K562 (cell line): ENCODE results near the gene PPT2. TPM values are rescaled to one million over a fixed set of nuclear protein-coding genes. Genes with fewer than 3 reads are reported as not detected.

ENCODE experiments used
- ATAC-seq: fragments of 200-7000 bp; cut with Tn5 transposase; 3 replicates; pipeline ENCODE4 v1.9.1; 2020; ENCODE audit warnings: moderate library complexity
- BruUV-seq: library from RNA; stranded (reverse); fragments of 400-500 nt; replicated peaks from 2 replicates; lab custom pipeline; 2021; lab: Mats Ljungman, UMichigan
- CTCF ChIA-PET: fragments of 300-600 bp; formaldehyde crosslinking; extraction: SDS; loops from one replicate; lab custom pipeline; 2021; ENCODE audit warnings: low intra/inter-chr PET ratio; lab: Yijun Ruan, JAX
- POLR2A ChIA-PET: fragments of 300-600, 350-650 bp; sonication (Branson Sonifier 250); formaldehyde crosslinking; extraction: SDS; loops from one replicate; lab custom pipeline; 2021; ENCODE audit warnings: antibody characterized with exemption, inconsistent platforms; lab: Yijun Ruan, JAX
- DNase-seq, 4 experiments: peaks; one replicate each; pipeline versions ENCODE4 v3.0.0 to v3.0.0-alpha.2; 2011 to 2018; ENCODE audit warnings: low spot score in 3 of 4, mixed read lengths in 3 of 4; ENCODE audit errors: extremely low read depth in 1 of 4
- FAIRE-seq: peaks from 2 replicates; lab custom pipeline; 2011; peaks lifted over from hg19 to GRCh38; lab: Jason Lieb, UNC
- H2AFZ ChIP-seq: 2 replicates; pipeline ENCODE4 v1.6.0; 2011; ENCODE audit warnings: low read depth, low read length, control low read depth, inconsistent platforms
- H3K27ac ChIP-seq: fragments of 200-600 bp; 3 replicates; pipeline ENCODE4 v1.8.0; 2011; ENCODE audit warnings: low read depth, mild to moderate bottlenecking, control low read depth, inconsistent platforms, low read length, moderate library complexity, mixed read lengths; ENCODE audit errors: extremely low read depth
- H3K27me3 ChIP-seq, 2 experiments: fragments of 300-600 bp in 1 of 2; 2 replicates in 1 of 2; 3 replicates in 1 of 2; pipeline versions ENCODE4 v1.6.0 to v1.8.0; 2011; ENCODE audit warnings: inconsistent platforms in 2 of 2, low read length in 2 of 2, mild to moderate bottlenecking in 1 of 2, mixed read lengths in 1 of 2, moderate library complexity in 1 of 2; ENCODE audit not compliant: control insufficient read depth in 2 of 2, insufficient read depth in 2 of 2
- H3K36me3 ChIP-seq: fragments of 300-600 bp; 3 replicates; pipeline ENCODE4 v1.8.0; 2011; ENCODE audit warnings: mild to moderate bottlenecking, low read length, inconsistent platforms; ENCODE audit not compliant: control insufficient read depth, insufficient read depth
- H3K4me1 ChIP-seq, 2 experiments: fragments of 200-600 bp in 1 of 2; replicated peaks in 1 of 2; 2 replicates in 1 of 2; 3 replicates in 1 of 2; pipeline versions ENCODE4 v1.5.1 to v1.8.0; 2011; ENCODE audit warnings: inconsistent platforms in 2 of 2, low read length in 2 of 2, mild to moderate bottlenecking in 1 of 2, mixed read lengths in 1 of 2, moderate library complexity in 1 of 2; ENCODE audit not compliant: control insufficient read depth in 2 of 2, insufficient read depth in 2 of 2
- H3K4me2 ChIP-seq: 2 replicates; pipeline ENCODE4 v1.6.1; 2011; ENCODE audit warnings: low read length, control low read depth, inconsistent platforms, mixed read lengths; ENCODE audit not compliant: insufficient read depth
- H3K4me3 ChIP-seq: fragments of 200-600 bp; sonication (generic), shearing (Covaris generic); 2 replicates; pipeline ENCODE4 v1.5.1; 2016; ENCODE audit warnings: control low read depth, inconsistent platforms
- H3K79me2 ChIP-seq: fragments of 200-600 bp; 3 replicates; pipeline ENCODE4 v1.8.0; 2011; ENCODE audit warnings: low read length, inconsistent platforms; ENCODE audit not compliant: control insufficient read depth, insufficient read depth
- H3K9ac ChIP-seq, 2 experiments: 2 replicates each; pipeline versions ENCODE4 v1.6.0 to v1.6.1; 2011; ENCODE audit warnings: low read depth in 2 of 2, low read length in 2 of 2, control low read depth in 1 of 2, inconsistent platforms in 1 of 2, mild to moderate bottlenecking in 1 of 2, mixed read lengths in 1 of 2; ENCODE audit not compliant: insufficient read depth in 1 of 2
- H3K9me1 ChIP-seq: one replicate; pipeline ENCODE4 v1.6.0; 2011; ENCODE audit warnings: inconsistent platforms, mild to moderate bottlenecking, low read length, moderate library complexity; ENCODE audit not compliant: control insufficient read depth, insufficient read depth
- H3K9me3 ChIP-seq: replicated peaks from 2 replicates; pipeline ENCODE4 v1.5.1; 2011; ENCODE audit warnings: low read depth, low read length, inconsistent platforms; ENCODE audit not compliant: control insufficient read depth, insufficient read depth
- H4K20me1 ChIP-seq: replicated peaks from 2 replicates; pipeline ENCODE4 v1.6.1; 2011; ENCODE audit warnings: low read length, inconsistent platforms, mixed read lengths; ENCODE audit not compliant: control insufficient read depth, insufficient read depth
- ERF ChIP-seq: fragments of 450-650 bp; formaldehyde crosslinking; IDR thresholded peaks from 2 replicates; pipeline ENCODE4 v1.4.0; 2020; ENCODE audit warnings: mild to moderate bottlenecking, mixed read lengths
- MYC ChIP-seq, 2 experiments: fragments of 250-450 bp in 1 of 2; sonication (Bioruptor Pico) in 1 of 2; IDR thresholded peaks; 2 replicates each; pipeline versions ENCODE4 v1.5.1 to v1.6.1; 2012 to 2021; ENCODE audit warnings: low read depth in 2 of 2, borderline replicate concordance in 1 of 2, improper control_type of control experiment in 1 of 2, low read length in 1 of 2, mild to moderate bottlenecking in 1 of 2, moderate library complexity in 1 of 2
- NUFIP1 ChIP-seq: fragments of 450-650 bp; IDR thresholded peaks from 2 replicates; pipeline ENCODE4 v1.6.1; 2018; ENCODE audit not compliant: partially characterized antibody
- PPARD ChIP-seq: fragments of 250-450 bp; sonication (Bioruptor Pico); IDR thresholded peaks from 2 replicates; pipeline ENCODE4 v1.8.0; 2022; ENCODE audit warnings: inconsistent platforms, mild to moderate bottlenecking, moderate library complexity
- RBFOX2 ChIP-seq: fragments of 200-400 bp; formaldehyde crosslinking; IDR thresholded peaks from 2 replicates; pipeline ENCODE4 v1.6.1; 2017; ENCODE audit warnings: low read depth, mild to moderate bottlenecking, low read length, moderate library complexity
- ZBTB7A ChIP-seq: IDR thresholded peaks from 2 replicates; pipeline ENCODE4 v1.6.1; 2011; ENCODE audit warnings: low read depth, mild to moderate bottlenecking, low read length, moderate library complexity, borderline replicate concordance; ENCODE audit not compliant: control insufficient read depth
- ZFX ChIP-seq: sonication (generic); formaldehyde crosslinking; IDR thresholded peaks from 2 replicates; pipeline ENCODE4 v1.8.0; 2022; ENCODE audit warnings: mild to moderate bottlenecking, missing genetic modification reagents, moderate library complexity
- ZNF395 ChIP-seq: fragments of 200-800 bp; sonication (Bioruptor generic); IDR thresholded peaks from 2 replicates; pipeline ENCODE4 v1.6.1; 2017; ENCODE audit warnings: missing genetic modification characterization, missing compliant biosample characterization
- WGBS: fragments of 100-300 bp; shearing (Covaris generic); methylation state at CpG from one replicate; pipeline ENCODE4 v1.1.6; 2016; ENCODE audit warnings: low coverage, mixed read lengths; ENCODE audit not compliant: insufficient coverage; ENCODE audit errors: missing lambda C conversion rate; 5-methylcytosine and 5-hydroxymethylcytosine counted together
- in situ Hi-C: fragments of 300-500 bp; cut with MboI; formaldehyde crosslinking; loops from 4 replicates; pipeline ENCODE4 v1.15.0; 2018; ENCODE audit warnings: inconsistent platforms, mixed read lengths
- intact Hi-C: fragments of 100-400 bp; cut with micrococcal nuclease; formaldehyde crosslinking; loops from 2 replicates; pipeline ENCODE4 v1.14.2; 2022
- polyA plus RNA-seq, 8 experiments: library from polyadenylated mRNA; depleted of rRNA in 4 of 8; stranded (reverse) in 5 of 8; unstranded in 3 of 8; fragments of >200 nt; fragmentation: Nextera tagmentation in 2 of 8; fragmentation: Illumina TruSeq in 1 of 8; extraction: Ambion mirVana in 2 of 8; extraction: Trizol in 1 of 8; gene quantifications; 2 replicates each; pipeline versions ENCODE4 v1.2.1 to v1.2.3, GENCODE V29; 2011 to 2014; ENCODE audit warnings: inconsistent platforms in 1 of 8, missing spikeins in 1 of 8
- total RNA-seq, 7 experiments: library from RNA; depleted of rRNA in 6 of 7; stranded (reverse); fragments of >200 nt in 6 of 7; fragmentation: Illumina TruSeq in 2 of 7; extraction: Trizol in 2 of 7; gene quantifications; 2 replicates each; pipeline versions ENCODE4 v1.2.1 to v1.2.3, GENCODE V29; 2011 to 2021; ENCODE audit warnings: low replicate concordance in 1 of 7

PPT2 gene
- total and polyA plus RNA-seq, 9 of the 15 experiments (the other 6 are each of a cell fraction or from before 2014, with no cell fraction given), result 27.4 to 98.8 (median 69.9) TPM

DNA sequence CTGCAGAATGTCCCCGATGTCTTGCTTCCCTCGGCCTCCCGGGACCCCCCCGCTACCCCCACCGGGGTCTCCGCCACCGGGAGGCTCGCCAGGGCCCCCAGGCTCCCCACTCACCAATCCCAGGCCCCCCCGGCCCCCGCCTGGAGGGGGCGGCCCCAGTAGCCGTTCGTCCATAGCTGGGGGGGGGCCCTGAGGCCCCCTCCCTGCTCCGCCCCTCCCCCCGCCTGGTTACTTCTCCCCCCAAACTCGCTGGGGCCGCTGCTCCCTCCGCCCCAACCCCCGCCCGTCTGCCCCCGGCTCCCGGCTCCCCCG lies 35.8 kb downstream of the PPT2 start:
- 0% methylated on average over 1 of the region's 23 CpGs for whole genome bisulfite sequencing
- FAIRE-seq, result no peak
- Histone ChIP-seq H2AFZ (no peak overlapping the region), H3K4me3 (peak overlapping the region; percentile 79), H4K20me1 (no peaks in the 10 kb centered on the region), H3K36me3 (peaks cover 33% of the 10 kb centered on the region; the same call in 2 of the 3 replicates), H3K27ac (peak overlapping the region; percentile 93), H3K9me1 (no peaks in the 10 kb centered on the region), H3K79me2 (peaks cover 63% of the 10 kb centered on the region), H3K4me2 (peak overlapping the region; percentile 90), H3K9me3 (no peaks in the 10 kb centered on the region), H3K27me3 (no peaks in the 10 kb centered on the region), H3K4me1 (peaks cover 69 to 71% of the 10 kb centered on the region in 2 experiments), H3K9ac (peak overlapping the region; percentile 89 to 95)
- intact Hi-C loops (loop anchor here (10.0 kb wide), 1 partner anchor 285 kb away; the partner anchor contains the start of gene ZBTB12), in situ Hi-C loops (no loop called here)
- TF ChIP-seq ERF, result no peak
- TF ChIP-seq MYC (IDR thresholded peaks at IDR 0.05; ENCODE audit: low read depth, low read length), result no peak
- no peak for TF ChIP-seq MYC (CRISPR knock-in tag; IDR thresholded peaks at IDR 0.05; ENCODE audit: borderline replicate concordance, low read depth)
- 0 out of 2 replicates have a peak, but pooled peaks have one; percentile 9 for TF ChIP-seq ZFX (CRISPR knock-in tag)
- no peak for TF ChIP-seq NUFIP1
- TF ChIP-seq ZNF395 (CRISPR knock-in tag), result peak; percentile 16; the same call in 1 of the 2 replicates
- no peak for TF ChIP-seq PPARD (CRISPR knock-in tag)
- TF ChIP-seq ZBTB7A, result peak; percentile 55
- TF ChIP-seq RBFOX2, result peak; percentile 48
- no peak for ATAC-seq
- ChIA-PET CTCF (no interaction called here), POLR2A (interaction anchor here (0.6 to 2.5 kb wide), 5 partner anchors 8 to 326 kb away, joined by 3 to 10 read pairs (median 3); partner anchors contain the start of gene FKBPL)
- DNase-seq, result peak in 3 of 4 experiments; percentile 53 to 83 (median 78)
- BruUV-seq, result no TSS peak
